Cerebellar cortex (tissue), 1 donor: ENCODE results near the gene TNFAIP8L3.
"Not testable (repeated sequence)": the region's sequence is repeated elsewhere in the genome, so short reads cannot be mapped to it uniquely, and the experiment has no call there.

ENCODE experiments used
- DNase-seq: peaks from one replicate; pipeline ENCODE4 v3.0.0-alpha.2; 2015; ENCODE audit warnings: low spot score

TNFAIP8L3 gene

GRCh38 chr15:51060030-51060673 is 34.6 kb downstream of the TNFAIP8L3 start:
- DNase-seq, result no peak

- DNase-seq, result no peak
These were observed 40.2 kb downstream of the TNFAIP8L3 start for GRCh38 chr15:51054535-51054934.

- no peak for DNase-seq
These were observed 41.1 kb downstream of the TNFAIP8L3 start for GRCh38 chr15:51053571-51053970.

- peak; percentile 35 for DNase-seq
These were observed 42.9 kb downstream of the TNFAIP8L3 start for GRCh38 chr15:51051776-51052175.

- DNase-seq, result no peak
These were observed 45.6 kb downstream of the TNFAIP8L3 start for GRCh38 chr15:51049081-51049480.

- DNase-seq, result no peak
These were observed 46.4 kb downstream of the TNFAIP8L3 start for GRCh38 chr15:51048308-51048707.

GRCh38 chr15:51046799-51047449 is 47.8 kb downstream of the TNFAIP8L3 start:
- peak; percentile 2 for DNase-seq

- DNase-seq, result no peak
These were observed 48.7 kb downstream of the TNFAIP8L3 start for GRCh38 chr15:51046016-51046415.

GRCh38 chr15:51044037-51044727 is 50.5 kb downstream of the TNFAIP8L3 start:
- no peak for DNase-seq

- DNase-seq, result no peak
These were observed 55.8 kb downstream of the TNFAIP8L3 start for GRCh38 chr15:51038974-51039319.

GRCh38 chr15:51038162-51038973 is 56.3 kb downstream of the TNFAIP8L3 start:
- no peak for DNase-seq

GRCh38 chr15:51037474-51037873 is 57.2 kb downstream of the TNFAIP8L3 start:
- DNase-seq, result not testable (repeated sequence)

GRCh38 chr15:51030649-51031316 is 63.9 kb downstream of the TNFAIP8L3 start:
- DNase-seq, result no peak

GRCh38 chr15:51025454-51025846 is 69.3 kb downstream of the TNFAIP8L3 start:
- DNase-seq, result no peak

GRCh38 chr15:51024735-51025453 is 69.8 kb downstream of the TNFAIP8L3 start:
- DNase-seq, result peak; percentile 21

- DNase-seq, result no peak
These were observed 71.2 kb downstream of the TNFAIP8L3 start for GRCh38 chr15:51023499-51023898.

GRCh38 chr15:51022206-51022605 is 72.5 kb downstream of the TNFAIP8L3 start:
- DNase-seq, result no peak

GRCh38 chr15:51016615-51017014 is 78.1 kb downstream of the TNFAIP8L3 start:
- no peak for DNase-seq

- DNase-seq, result no peak
These were observed 83.5 kb downstream of the TNFAIP8L3 start for GRCh38 chr15:51011212-51011611.

- no peak for DNase-seq
These were observed 87.5 kb downstream of the TNFAIP8L3 start for GRCh38 chr15:51007131-51007666.
